Upper lobe of right lung (tissue), 1 donor: Measurements from ENCODE around the gene CDH23. TPM values are rescaled to one million over a fixed set of nuclear protein-coding genes. Genes with fewer than 3 reads are reported as not detected.
A peak's percentile ranks its signal among the peaks of the same experiment; 100 is the strongest.

Source experiments
- ATAC-seq: fragments of 200-7000 bp; cut with Tn5 transposase; one replicate; pipeline ENCODE4 v1.9.1; 2020; ENCODE audit warnings: mild to moderate bottlenecking, moderate library complexity
- DNase-seq: peaks from one replicate; pipeline ENCODE4 v3.0.0-alpha.2; 2020
- H3K27ac ChIP-seq: fragments of 200-600 bp; one replicate; pipeline ENCODE4 v1.8.0; 2022
- H3K27me3 ChIP-seq: fragments of 200-600 bp; one replicate; pipeline ENCODE4 v1.8.0; 2022; ENCODE audit warnings: mild to moderate bottlenecking
- H3K36me3 ChIP-seq: fragments of 200-600 bp; one replicate; pipeline ENCODE4 v1.8.0; 2022
- H3K4me1 ChIP-seq: fragments of 200-600 bp; one replicate; pipeline ENCODE4 v1.8.0; 2022
- H3K4me3 ChIP-seq: fragments of 200-600 bp; one replicate; pipeline ENCODE4 v1.8.0; 2022; ENCODE audit warnings: mild to moderate bottlenecking
- H3K9me3 ChIP-seq: fragments of 200-600 bp; one replicate; pipeline ENCODE4 v1.8.0; 2022
- CTCF ChIP-seq: fragments of 200-600 bp; IDR thresholded peaks from one replicate; pipeline ENCODE4 v1.8.0; 2022; ENCODE audit warnings: antibody characterized with exemption
- intact Hi-C: fragments of 100-400 bp; cut with DNase I; formaldehyde crosslinking; loops from one replicate; pipeline ENCODE4 v1.11.0; 2022
- total RNA-seq: library from RNA; stranded (reverse); fragmentation: NEBNext Ultra II Directional; extraction: Animal tissue kit (Norgen Biotek cat#: 25700); gene quantifications from one replicate; pipeline ENCODE4 v1.2.1, GENCODE V29; 2021
- donor health status: DM: no; HTN: yes; CAD: no; lungs with severe emphysema.

CDH23 gene
- total RNA-seq, 1 donor from 2014 or later = 10.9 TPM

- intact Hi-C loops = loop anchor here (10.0 kb wide), 1 partner anchor 58 kb away; no protein-coding TSS in a partner anchor
- H3K27ac ChIP-seq = peak overlapping the region; percentile 42
- H3K36me3 ChIP-seq = peaks cover 16% of the 10 kb centered on the region
- H3K9me3 ChIP-seq = no peaks in the 10 kb centered on the region
- DNase-seq (no peak), ATAC-seq (peak; percentile 12)
- no peaks in the 10 kb centered on the region for H3K27me3 ChIP-seq
- H3K4me1 ChIP-seq = peaks cover 81% of the 10 kb centered on the region
- TF ChIP-seq CTCF = peak; percentile 13
- H3K4me3 ChIP-seq = no peak overlapping the region
These were observed 440.5 kb downstream of the CDH23 start for GRCh38 chr10:71837098-71837827.

- peaks cover 8% of the 10 kb centered on the region for H3K36me3 ChIP-seq
- H3K9me3 ChIP-seq = no peaks in the 10 kb centered on the region
- no peaks in the 10 kb centered on the region for H3K27me3 ChIP-seq
- H3K27ac ChIP-seq = no peak overlapping the region
- ATAC-seq (peak; percentile 21), DNase-seq (no peak)
- no peak for TF ChIP-seq CTCF
- intact Hi-C loops = loop anchor here (10.0 kb wide), 1 partner anchor 56 kb away; no protein-coding TSS in a partner anchor
- H3K4me1 ChIP-seq = peaks cover 87% of the 10 kb centered on the region
- no peak overlapping the region for H3K4me3 ChIP-seq
These were observed 441.8 kb downstream of the CDH23 start for GRCh38 chr10:71838264-71839211.

- Histone ChIP-seq H3K9me3 (no peaks in the 10 kb centered on the region), H3K4me1 (peaks cover 90% of the 10 kb centered on the region), H3K36me3 (no peaks in the 10 kb centered on the region), H3K27me3 (no peaks in the 10 kb centered on the region), H3K27ac (no peak overlapping the region), H3K4me3 (no peak overlapping the region)
- TF ChIP-seq CTCF = no peak
- intact Hi-C loops = no loop called here
- ATAC-seq (peak; percentile 66), DNase-seq (no peak)
These were observed 443.6 kb downstream of the CDH23 start for GRCh38 chr10:71840177-71840957.

GRCh38 chr10:71840958-71841335 lies 444.2 kb downstream of the CDH23 start:
- H3K4me3 ChIP-seq = no peak overlapping the region
- H3K4me1 ChIP-seq = peaks cover 90% of the 10 kb centered on the region
- no peak for DNase-seq
- no peak for ATAC-seq
- no peaks in the 10 kb centered on the region for H3K27me3 ChIP-seq
- H3K9me3 ChIP-seq = no peaks in the 10 kb centered on the region
- TF ChIP-seq CTCF = no peak
- intact Hi-C loops = no loop called here
- no peaks in the 10 kb centered on the region for H3K36me3 ChIP-seq
- no peak overlapping the region for H3K27ac ChIP-seq

- DNase-seq = no peak
- no peaks in the 10 kb centered on the region for H3K36me3 ChIP-seq
- no peaks in the 10 kb centered on the region for H3K9me3 ChIP-seq
- H3K4me1 ChIP-seq = peaks cover 83% of the 10 kb centered on the region
- intact Hi-C loops = no loop called here
- H3K4me3 ChIP-seq = no peak overlapping the region
- no peaks in the 10 kb centered on the region for H3K27me3 ChIP-seq
- no peak overlapping the region for H3K27ac ChIP-seq
- no peak for ATAC-seq
- TF ChIP-seq CTCF = no peak
These were observed 445.7 kb downstream of the CDH23 start for GRCh38 chr10:71842422-71842821.
